HG02623 (cell line): ENCODE data around the gene RRN3.
"Not testable (repeated sequence)": the region's sequence is repeated elsewhere in the genome, so short reads cannot be mapped to it uniquely, and the experiment has no call there.

Source experiments
- ATAC-seq: cut with Tn5 transposase; IDR thresholded peaks from one replicate; pipeline ENCODE4 v1.9.1; 2021; ENCODE audit warnings: moderate library complexity; ENCODE audit not compliant: unreplicated experiment

Gene RRN3

DNA sequence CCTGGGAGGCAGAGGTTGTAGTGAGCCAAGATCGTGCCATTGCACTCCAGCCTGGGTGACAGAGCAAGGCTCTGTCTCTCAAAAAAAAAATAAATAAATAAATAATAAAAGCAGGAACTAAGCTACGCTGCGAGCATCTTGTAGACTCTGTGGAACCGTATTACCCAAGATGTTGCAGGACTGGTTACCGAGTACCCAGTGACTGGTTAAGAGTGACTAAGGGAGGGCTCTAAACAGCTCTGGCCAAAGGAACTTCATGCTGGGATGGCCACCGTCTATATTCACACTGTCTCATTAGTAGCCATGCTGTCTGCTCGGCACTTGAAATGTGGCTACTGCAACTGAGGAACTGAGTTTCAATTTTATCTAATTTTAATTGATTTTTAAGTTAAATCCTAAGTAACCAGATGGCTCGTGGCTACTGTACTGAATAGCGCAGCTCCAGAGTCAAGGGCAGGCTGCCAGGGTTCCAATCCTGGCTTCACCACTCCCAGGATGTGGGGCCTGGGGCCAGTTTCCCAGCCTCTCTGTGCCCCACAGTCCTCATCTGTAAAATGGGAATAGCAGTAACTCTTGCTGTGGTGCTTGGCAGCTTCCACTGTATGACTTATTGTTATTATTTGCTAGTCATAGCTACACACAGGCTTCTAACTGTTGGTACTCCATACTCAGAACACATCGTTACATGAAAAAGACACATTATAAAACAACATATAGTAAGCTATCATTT lies 41.2 kb downstream of the RRN3 start:
- ATAC-seq = no peak

DNA sequence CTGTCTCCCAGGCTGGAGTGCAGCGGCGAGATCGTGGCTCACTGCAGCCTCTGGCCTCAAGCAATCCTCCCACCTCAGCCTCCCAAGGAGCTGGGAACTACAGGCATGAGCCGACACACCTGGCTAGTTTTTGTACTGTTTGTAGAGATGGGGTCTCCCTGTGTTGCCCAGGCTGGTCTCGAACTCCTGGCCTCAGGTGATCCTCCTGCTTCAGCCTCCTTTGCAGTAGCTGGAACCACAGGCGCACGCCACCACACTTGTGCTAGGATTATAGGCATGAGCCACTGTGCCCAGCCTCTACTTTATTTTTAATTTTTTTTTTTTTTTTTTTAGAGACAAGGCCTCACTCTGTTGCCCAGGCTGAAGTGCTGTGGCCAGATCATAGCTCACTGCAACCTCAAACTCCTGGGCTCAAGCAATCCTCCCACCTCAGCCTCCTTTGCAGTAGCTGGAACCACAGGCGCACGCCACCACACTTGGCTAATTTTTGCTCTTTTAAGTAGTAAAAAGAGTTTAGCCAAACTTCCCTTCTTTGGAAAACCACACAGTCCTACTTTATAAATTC lies 42.6 kb downstream of the RRN3 start:
- no peak for ATAC-seq

DNA sequence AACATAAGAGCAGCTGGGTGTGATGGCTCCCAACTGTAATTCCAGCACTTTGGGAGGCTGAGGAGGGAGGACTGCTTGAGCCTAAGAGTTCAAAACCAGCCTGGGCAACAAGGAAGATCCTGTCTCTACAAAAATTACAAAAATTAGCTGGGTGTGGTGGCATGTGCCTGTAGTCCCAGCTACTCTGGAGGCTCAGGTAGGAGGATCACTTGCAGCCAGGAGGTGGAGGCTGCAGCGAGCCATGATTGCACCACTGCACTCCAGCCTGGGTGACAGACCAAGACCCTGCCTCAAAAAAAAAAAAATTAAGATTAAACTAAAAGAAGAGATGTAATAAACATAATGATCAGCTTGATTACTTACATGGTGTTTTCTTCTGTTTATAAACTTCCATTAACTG lies 43.6 kb downstream of the RRN3 start:
- not testable (repeated sequence) for ATAC-seq

DNA sequence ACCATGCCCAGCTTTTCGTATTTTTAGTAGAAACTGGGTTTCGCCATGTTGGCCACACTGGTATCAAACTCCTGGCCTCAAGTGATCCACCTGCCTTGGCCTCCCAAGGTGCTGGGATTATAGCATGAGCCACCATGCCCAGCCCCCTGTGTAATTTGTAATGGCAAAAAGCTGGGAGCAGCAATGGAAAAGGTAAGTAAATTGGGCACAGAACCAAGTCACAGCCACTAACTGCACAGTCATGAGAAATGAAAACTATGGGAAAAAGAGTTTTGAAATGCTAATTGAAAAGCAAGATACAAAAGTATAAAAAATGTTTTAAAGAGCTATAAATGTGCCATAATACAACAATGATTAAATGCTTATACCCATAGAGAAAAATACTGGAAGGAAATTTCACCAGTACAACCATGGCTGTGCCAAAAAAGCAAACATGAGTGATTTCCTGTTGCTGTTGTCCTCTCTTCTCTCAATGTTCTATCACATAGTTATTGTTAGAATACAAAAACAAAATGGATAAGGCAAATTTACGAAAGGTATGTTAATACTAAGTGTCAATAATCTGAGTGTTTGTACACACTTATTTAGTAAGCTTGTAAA lies 44.4 kb downstream of the RRN3 start:
- ATAC-seq = no peak

DNA sequence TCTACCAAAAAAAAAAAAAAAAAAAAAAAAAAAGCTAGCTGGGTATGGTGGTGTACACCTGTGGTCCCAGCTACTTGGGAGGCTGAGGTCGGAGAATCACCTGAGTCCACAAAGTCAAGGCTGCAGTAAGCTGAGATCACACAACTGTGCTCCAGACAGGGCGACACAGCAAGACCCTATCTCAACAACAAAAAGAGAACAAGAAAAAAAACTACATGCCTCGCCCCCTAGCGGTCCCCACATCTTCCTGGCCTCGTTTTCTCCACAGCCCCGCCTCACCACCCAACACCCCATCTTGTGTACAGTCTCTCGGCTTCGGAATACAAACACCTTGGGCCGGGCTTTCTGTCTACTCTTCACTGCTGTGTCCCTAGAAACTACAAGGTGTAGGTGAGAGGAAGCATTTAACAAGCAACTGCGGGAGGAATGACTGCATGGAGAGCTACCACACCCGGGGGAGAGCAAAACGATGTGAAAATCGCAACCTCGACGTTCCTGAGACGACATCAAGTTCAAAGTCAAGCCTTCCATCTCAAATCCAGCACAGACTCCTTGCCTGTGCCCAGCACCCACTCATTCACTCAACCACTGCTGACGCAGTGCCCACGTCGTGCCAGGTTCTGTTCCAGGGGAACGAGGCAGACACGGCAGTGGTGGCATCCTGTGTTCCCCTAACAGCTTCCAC lies 47.2 kb downstream of the RRN3 start:
- no peak for ATAC-seq

DNA sequence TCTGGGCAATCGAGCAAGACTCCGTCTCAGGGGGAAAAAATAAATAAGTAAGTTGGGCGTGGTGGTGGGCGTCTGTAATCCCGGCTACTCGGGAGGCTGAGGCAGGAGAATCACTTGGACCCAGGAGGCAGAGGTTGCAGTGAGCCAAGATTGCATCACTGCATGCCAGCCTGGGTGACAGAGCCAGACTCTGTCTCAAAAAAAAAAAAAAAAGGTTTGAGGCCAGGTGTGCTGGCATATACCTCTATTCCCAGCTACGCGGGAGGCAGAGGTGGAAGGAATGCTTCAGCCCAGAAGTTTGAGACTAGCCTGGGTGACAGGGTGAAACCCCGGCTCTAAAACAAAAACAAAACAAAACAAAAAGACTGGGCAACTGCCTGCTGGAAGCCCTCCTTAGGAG lies 48.8 kb downstream of the RRN3 start:
- not testable (repeated sequence) for ATAC-seq

DNA sequence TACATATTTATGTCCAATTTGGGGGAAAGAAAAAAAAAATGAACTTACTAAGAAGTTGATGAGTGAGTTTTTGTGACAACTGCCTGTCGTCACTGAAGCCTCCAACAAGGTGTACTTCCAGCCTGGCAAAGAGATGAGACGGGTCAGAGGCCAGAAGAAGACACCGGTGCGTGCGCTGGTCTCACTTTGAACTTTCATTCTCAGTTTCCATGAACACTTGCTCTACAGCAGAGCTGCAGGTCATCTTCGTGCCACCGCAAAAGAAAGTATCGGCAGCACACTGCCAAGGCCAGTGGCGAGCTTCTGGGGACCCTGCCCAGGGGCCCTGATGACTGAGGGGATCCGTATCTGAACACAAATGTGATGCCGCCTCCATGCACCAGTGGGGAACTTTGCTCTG lies 49.8 kb downstream of the RRN3 start:
- ATAC-seq = no peak

DNA sequence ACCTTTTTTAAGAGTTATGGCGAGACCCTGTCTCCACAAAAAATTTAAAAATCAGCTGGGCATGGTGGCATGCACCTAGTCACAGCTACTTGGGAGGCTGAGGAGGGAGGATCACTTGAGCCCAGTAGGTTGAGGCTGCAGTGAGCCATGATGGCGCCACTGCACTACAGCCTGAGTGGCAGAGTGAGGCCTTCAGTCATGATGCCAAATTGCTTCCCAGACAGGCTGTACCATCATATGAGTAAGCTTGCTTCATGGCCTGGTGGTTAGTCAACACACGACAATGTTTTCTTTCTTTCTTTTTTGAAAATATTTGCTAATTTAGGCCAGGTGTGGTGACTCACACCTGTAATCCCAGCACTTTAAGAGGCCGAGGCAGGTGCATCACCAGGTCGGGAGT lies 50.7 kb downstream of the RRN3 start:
- no peak for ATAC-seq

DNA sequence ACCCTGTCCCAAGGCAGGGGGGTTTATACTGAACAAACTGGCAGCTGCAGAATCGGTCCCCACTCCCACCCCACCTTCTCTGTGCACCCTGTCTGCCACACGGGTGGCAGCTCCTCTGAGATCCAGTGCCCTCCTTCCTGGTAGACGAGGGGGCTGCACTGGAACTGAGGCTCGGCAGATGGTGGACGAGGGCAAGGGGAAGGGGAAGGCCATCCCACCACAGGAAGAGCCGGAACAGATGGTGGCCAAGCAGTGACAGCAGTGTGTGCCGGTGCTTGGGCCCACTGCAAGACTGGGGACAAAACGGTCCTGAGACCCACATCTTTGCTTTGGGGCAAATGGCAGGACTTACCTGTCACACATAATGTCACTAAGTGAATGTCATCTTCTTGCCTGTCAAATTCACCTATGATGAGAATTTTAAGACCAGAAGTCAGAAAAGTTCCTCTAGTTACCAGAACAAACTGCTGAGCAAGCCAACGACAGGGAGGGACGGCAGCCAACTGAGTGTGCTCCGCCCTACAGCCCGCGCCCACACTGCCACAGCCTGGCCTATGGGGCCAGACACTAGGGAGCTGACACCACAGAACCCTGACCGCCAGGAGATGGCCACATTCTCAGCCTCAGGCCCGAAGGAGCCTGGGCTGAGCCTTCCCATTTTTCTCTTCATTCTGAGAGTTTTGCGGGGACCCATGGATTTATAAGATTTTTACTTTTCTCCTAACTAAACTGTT lies 52.6 kb downstream of the RRN3 start:
- no peak for ATAC-seq

DNA sequence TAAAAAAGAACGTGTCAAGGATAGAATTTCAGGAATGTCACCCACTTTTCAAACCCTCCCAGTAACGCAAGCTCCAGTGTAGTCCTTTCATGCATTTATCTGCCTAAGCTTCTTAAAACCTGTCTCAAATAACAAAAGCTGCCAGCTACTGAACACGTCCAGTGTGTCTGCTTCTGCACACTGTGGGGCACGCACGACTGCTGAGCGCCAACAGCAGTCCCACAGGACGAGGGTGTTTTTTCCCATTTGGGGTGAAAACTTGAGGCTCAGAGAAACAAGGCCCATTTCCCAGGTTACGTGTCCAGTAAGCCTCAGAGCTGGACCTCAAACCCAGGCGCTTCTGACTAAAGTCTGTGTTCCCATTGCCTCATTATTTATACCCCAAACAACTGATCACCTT lies 55.4 kb downstream of the RRN3 start:
- no peak for ATAC-seq

DNA sequence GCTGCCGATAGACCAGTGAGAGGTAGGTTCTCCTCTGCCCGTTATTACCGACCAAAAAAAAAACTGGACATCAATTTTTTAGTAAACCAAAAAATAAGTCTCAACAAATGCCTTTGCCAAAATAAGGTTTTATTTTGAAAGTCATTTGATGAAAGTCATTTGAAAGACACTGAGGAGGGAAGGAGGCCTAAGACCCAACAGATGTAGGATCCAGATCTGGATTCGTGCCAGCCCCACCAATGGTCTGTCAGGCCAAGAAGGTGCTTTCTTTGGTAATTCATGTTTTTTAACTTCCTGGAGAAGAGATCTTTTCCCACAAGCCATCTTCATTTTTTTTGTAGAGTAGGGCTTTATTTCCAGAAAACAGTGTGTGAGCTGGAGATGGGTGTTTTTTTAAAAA lies 56.3 kb downstream of the RRN3 start:
- no peak for ATAC-seq

DNA sequence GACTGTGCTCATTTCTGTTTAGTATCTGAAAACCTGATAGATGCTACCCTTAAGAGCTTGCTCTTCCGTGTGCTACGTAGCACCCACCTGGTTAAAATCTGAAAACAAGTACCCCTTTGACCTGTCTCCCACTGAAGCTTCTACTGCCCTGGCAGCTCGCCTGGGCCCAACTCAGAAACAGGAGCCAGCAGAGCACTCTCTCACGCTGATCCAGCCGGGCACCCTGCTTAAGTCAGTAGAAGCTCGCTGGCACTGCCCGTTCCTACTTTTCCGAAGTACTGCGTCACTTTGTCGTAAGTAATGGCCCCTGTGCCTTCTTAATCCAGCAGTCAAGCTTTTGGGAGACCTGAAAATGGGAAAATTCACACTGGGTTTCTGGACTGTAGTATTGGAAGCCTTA lies 57.1 kb downstream of the RRN3 start:
- no peak for ATAC-seq

DNA sequence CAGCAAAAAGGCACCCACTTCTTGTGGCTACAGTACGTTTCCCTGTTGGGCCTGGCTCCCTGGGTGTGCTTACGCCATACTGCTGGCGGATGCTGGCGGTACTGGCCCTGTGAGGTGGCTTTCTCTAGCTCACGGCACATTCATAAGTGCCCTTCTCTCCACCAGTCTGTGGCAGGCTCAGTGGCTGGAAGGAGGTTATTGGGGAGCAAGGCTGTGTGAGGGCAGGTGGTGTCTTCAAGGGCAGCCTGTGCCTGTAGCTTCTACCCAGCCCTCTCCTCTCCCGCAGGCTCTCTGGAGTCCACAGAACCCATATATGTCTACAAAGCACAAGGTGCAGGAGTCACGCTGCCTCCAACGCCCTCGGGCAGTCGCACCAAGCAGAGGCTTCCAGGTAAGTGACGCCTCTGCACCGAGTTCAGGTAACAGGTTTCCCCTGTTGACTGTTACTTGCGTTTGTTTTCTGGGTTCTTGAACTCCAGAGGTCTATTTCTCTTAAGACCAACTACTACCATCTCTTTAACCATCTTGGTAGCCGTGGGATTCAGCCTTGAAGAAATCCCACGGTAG lies 58.8 kb downstream of the RRN3 start:
- no peak for ATAC-seq

DNA sequence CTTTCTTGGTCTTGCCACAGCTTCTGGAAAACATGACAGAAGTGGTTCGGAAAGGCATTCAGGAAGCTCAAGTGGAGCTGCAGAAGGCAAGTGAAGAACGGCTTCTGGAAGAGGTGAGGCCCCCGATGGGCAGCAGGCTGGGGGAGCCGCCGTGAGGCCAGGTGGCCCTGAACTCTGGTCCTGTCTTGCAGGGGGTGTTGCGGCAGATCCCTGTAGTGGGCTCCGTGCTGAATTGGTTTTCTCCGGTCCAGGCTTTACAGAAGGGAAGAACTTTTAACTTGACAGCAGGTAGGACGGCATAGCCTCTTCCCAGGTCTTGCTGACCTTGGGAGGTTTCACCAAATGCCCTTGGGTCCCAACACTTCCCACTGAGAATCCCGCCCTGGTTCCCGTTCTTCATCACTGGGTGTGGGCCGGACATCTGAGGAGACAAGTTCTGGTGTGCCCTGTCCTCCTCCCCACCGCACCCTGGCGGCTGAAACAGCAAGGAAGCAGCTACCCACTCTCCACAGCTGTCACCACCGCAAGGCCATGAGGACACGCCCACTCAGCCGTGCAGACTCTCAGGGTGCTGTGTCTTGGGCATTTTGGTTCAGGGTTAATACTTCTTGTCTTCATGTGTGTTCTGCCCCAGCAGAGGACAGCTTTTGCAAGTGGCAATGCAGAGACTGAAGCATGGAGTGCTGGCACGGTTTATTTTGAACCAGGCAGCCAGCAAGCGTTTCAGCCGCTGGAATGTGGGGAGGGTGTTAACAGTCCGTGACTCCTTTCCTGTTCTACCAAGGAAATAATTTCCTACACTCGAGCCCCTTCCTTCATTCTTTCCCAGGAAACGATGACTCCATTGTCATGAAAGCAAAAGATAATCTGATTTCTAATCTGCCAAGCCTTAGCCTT lies 59.6 kb downstream of the RRN3 start:
- no peak for ATAC-seq

DNA sequence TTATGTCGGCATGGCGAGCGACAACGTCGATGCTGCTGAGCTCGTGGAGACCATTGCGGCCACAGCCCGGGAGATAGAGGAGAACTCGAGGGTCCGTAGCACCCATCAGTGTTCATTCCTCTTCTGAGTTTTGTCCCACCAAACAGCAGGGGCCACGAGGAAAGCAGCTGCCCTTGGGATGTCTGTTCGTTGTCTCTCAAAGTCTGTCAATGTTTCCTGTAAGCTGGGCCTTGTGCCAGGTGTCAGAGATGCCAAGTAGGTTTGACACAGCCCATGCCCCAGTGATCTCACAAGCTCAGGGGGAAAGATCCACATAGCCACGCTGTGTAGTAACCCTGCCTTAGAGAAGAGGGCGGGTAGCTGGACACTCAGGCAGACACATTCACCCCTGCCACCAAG lies 60.8 kb downstream of the RRN3 start:
- ATAC-seq = no peak

DNA sequence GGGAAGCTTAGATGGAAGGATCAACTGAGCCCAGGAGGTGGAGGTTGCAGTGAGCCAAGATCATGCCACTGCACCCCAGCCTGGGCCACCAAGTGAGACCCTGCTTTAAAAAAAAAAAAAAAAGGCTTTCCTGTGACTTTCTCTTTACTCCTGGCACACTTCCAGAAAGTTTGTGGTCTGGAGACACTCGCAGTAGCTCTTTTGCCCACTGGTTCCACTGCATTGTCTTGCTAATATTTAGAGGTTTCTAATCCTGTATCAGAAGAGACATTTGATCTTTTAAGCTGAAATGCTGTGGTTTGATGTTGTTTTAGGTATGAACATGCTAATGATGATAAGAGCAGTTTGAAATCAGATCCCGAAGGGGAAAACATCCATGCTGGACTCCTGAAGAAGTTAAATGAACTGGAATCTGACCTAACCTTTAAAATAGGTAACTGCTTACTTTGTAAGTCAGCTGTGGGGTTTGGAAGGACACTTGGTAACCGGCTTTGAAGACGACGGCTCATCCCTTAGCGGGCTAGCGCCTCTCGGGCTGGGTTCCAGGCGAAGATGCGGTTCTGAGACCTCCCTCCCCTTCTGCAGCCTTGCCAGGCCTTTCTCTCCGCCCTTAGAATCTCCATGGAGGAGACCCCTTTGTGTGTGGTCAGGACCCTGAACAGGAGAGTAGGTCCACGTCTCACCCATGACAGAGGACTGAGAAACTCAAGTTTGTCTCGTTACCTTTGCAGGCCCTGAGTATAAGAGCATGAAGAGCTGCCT lies 61.3 kb downstream of the RRN3 start:
- ATAC-seq = no peak

DNA sequence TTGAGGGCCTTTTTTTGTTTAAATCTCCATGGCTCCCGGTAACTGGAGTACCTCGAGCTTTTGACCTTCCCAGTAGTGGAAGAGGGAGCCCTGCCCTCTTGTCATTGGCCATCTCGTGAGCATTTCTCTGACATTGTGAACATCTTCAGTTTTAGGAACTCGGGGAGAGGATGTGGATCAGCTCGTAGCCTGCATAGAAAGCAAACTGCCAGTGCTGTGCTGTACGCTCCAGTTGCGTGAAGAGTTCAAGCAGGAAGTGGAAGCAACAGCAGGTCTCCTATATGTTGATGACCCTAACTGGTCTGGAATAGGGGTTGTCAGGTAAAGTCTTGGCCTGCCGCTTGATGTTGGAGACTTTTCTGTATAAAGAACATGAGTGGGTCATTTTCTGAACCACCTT lies 62.5 kb downstream of the RRN3 start:
- no peak for ATAC-seq

DNA sequence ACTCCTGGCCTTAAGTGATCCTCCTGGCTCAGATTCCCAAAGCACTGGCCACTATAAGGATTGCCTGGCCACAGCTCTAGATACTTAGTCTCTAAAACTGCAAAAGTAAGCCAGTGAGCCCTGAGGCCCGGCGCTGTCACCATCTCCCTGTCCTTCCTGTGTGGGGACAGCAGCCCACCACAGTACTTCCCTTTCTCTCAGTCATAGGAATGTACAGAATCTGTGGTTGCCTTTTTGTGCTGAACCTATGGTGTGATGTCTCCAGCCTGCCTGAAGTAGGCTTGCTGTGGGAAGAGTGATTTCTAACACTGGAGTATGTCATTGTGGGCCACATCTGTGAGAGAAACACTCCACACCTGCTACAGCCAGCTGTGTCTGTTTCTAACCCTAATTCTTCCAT lies 62.9 kb downstream of the RRN3 start:
- ATAC-seq = no peak

DNA sequence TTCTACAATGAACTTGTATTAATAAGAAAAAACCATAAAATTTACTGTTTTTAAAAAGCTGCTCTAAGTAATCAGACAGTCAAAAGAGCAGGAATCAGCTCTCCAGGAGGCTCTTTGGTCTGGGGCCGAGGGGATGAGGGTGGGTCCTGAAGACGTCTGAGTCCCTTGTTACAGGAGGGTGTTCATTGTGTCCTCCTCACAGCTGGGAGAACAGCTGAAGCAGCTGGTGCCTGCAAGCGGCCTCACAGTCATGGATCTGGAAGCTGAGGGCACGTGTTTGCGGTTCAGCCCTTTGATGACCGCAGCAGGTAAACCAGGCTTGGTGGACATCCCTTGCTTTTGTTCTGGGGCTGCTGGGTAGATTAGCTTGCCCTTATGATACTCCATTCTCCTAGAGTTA lies 64.3 kb downstream of the RRN3 start:
- not testable (repeated sequence) for ATAC-seq
